Measurements from ENCODE around the gene RIPOR2.

The RIPOR2 gene

DNA sequence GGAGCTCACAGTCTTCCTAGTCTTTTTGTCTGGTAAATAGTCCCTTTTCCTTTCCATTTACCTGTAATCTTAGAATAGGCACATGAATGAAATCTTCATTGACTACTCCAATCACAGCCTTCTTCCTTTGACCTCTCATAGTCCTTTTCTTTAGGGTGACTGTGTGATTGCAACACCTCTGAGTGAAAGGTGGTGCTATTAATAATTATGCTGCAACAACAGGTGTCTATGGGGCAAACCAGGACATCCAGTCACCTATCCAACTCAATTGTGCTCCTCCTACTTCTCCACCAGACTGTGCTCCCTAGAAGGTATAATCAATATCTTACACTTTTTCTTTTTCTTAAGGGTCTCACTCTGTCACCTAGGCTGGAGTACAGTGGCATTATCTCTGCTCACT is 29.4 kb downstream of the RIPOR2 start:
- TF ChIP-seq, protein P1, sequence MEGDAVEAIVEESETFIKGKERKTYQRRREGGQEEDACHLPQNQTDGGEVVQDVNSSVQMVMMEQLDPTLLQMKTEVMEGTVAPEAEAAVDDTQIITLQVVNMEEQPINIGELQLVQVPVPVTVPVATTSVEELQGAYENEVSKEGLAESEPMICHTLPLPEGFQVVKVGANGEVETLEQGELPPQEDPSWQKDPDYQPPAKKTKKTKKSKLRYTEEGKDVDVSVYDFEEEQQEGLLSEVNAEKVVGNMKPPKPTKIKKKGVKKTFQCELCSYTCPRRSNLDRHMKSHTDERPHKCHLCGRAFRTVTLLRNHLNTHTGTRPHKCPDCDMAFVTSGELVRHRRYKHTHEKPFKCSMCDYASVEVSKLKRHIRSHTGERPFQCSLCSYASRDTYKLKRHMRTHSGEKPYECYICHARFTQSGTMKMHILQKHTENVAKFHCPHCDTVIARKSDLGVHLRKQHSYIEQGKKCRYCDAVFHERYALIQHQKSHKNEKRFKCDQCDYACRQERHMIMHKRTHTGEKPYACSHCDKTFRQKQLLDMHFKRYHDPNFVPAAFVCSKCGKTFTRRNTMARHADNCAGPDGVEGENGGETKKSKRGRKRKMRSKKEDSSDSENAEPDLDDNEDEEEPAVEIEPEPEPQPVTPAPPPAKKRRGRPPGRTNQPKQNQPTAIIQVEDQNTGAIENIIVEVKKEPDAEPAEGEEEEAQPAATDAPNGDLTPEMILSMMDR (IDR thresholded peaks at IDR 0.05; ENCODE audit: insufficient read depth, low read depth, low read length, missing control alignments): no peak
- H3K4me3 ChIP-seq (ENCODE audit: low read length): no peak overlapping the region
- peak; percentile 37 for DNase-seq (ENCODE audit: low read depth)

DNA sequence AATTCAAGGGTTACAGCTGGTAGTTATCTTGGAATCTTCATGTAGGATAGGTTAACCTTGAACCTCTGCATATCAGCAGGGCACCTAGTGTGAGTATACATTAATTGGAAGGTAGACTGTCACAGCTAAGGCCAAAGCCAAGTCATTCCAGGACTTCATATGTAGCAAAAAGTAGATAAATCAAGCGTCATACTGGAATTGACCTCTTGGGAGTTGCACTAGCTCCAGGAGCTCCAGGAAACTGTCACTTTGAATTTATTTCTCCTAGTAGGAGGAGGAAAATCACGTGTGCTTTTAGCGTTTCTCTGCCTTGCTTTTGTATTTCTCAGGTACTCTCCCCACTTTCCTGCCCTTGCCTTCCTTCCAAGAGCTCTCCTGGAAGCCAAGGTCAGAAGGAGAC is 30.3 kb downstream of the RIPOR2 start:
- H3K4me3 ChIP-seq (ENCODE audit: low read length): no peak overlapping the region
- DNase-seq (ENCODE audit: low read depth): no peak
- TF ChIP-seq, protein P1 (IDR thresholded peaks at IDR 0.05; ENCODE audit: insufficient read depth, low read depth, low read length, missing control alignments): no peak

DNA sequence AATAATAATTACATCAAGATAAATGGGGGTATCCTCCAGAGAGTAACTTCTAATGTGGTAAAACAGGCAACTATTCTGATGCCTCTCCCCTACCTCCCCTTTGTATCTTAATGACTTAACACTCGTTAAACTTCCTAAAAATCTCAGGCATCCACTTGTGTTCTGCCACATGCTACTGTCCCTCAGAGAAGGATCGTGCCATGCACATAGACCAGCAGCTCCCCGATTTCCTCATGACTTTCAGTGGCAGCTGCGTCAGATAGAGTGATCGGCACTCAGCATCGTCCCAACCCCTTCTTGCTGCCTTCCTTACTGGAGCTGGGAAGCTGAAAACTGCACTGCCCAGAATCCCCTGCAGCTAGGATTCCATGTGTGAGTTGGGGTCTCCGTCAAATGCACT is 32.1 kb downstream of the RIPOR2 start:
- TF ChIP-seq, protein P1 (IDR thresholded peaks at IDR 0.05; ENCODE audit: insufficient read depth, low read depth, low read length, missing control alignments): no peak
- no peak for DNase-seq (ENCODE audit: low read depth)
- H3K4me3 ChIP-seq (ENCODE audit: low read length): no peak overlapping the region

DNA sequence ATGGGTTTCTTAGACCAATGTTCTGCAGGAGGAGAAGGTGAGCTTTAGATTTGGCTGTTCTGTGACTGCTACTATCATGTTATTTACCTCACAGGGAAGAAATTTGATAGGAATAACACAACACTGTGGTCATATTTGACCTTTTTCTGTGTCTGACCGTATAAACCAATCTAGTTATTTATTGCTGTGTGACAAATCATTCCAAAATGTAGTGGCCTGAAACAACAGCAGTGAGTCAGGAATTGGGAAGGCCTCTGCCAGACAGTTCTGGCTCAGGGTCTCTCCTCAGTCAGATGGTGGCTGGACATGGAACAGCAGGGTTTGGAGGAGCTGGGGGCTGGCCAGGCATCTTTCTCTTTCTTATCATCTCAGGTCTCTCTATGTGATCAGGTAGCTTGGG is 33.0 kb downstream of the RIPOR2 start:
- no peak overlapping the region for H3K4me3 ChIP-seq (ENCODE audit: low read length)
- TF ChIP-seq, protein P1 (IDR thresholded peaks at IDR 0.05; ENCODE audit: insufficient read depth, low read depth, low read length, missing control alignments): no peak
- DNase-seq (ENCODE audit: low read depth): peak; percentile 5

DNA sequence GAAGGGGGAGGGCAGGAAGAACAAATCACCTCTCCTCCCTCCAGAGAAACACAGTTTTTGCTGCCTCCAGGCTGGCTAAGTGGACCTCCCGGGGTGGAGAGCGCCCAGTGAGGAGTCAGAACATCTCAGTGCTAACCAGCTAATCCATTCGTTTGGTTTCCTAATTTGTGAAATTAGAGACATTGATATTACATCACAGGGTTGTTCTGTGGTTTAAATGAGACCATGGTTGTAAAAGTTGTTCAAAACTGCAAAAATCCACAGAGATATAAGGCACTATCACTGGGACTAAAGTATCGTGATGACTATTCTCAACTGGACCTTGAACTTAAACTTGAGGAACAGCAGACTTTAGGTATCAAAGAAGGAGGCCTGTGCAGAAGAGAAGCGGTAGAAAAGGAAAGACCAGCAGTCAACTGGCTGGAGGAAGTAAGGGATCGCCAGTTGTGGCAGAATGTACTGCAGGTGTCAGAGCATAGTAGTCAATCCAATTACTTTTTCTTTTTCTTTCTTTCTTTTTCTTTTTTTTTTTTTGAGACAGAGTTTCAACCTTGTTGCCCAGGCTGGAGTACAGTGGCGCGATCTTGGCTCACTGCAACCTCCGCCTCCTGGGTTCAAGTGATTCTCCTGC is 33.9 kb downstream of the RIPOR2 start:
- TF ChIP-seq, protein P1 (IDR thresholded peaks at IDR 0.05; ENCODE audit: insufficient read depth, low read depth, low read length, missing control alignments): no peak
- H3K4me3 ChIP-seq (ENCODE audit: low read length): no peak overlapping the region
- DNase-seq (ENCODE audit: low read depth): no peak

DNA sequence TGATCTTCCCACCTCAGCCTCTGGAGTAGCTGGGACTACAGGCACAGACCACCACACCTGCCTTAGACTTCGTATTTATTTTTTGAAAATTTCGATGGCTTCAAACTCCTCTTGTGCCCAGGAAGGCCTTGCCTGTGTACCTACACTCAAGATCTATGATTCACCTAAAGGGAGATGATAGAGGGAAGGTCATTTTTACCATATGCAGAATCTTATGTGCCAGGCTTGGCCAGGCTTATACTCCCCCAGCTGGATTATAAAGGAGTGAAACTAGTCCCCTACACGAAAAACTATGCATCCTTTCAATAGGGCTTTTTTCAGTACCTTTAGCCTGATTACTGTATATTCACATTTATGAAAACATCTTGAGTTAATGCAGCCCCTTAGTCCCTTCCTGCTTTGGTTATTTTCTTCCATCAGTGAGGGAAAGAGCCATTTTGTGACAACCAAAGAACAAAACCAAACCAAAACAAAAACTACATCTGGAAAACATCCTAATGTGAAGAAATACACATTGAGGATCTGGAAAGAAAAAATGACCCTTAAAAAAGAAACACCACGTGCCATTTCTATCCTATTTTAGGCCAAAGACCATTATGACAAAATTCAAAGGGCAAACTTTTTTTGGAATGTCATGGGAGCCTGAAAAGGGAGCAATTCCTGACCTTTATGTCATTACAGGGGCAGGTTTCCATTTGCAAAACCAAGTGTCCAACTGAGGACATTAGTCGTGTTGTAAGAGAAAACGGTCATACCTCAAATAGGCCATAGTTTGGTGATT is 34.7 kb downstream of the RIPOR2 start:
- TF ChIP-seq, protein P1 (IDR thresholded peaks at IDR 0.05; ENCODE audit: insufficient read depth, low read depth, low read length, missing control alignments): no peak
- no peak overlapping the region for H3K4me3 ChIP-seq (ENCODE audit: low read length)
- no peak for DNase-seq (ENCODE audit: low read depth)

DNA sequence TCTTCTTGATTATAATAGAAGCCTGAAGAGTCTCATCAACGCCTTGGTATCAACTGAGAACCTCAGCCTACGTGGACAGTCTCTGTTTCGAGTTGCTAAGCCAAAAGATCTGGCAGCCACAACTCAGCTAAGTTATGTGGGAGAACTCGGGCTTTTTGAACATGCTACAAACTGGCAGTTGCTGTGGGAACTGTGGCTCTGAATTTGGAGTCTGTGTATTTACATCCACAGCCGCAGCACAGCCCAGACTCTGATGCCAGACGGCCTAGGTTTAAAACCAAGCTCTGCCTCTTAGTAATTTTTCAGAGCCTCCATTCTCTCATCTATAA is 35.8 kb downstream of the RIPOR2 start:
- TF ChIP-seq, protein P1 (IDR thresholded peaks at IDR 0.05; ENCODE audit: insufficient read depth, low read depth, low read length, missing control alignments): no peak
- H3K4me3 ChIP-seq (ENCODE audit: low read length): no peak overlapping the region
- no peak for DNase-seq (ENCODE audit: low read depth)
